PC-3 (cell line): ENCODE measurements around the gene YEATS4. TPM values are rescaled to one million over a fixed set of nuclear protein-coding genes. Genes with fewer than 3 reads are reported as not detected.

ENCODE experiments used
- ATAC-seq: fragments of 200-7000 bp; cut with Tn5 transposase; 2 replicates; pipeline ENCODE4 v1.9.1; 2020; ENCODE audit warnings: mild to moderate bottlenecking, moderate library complexity
- BruUV-seq: library from RNA; stranded (reverse); fragments of 400-500 nt; replicated peaks from 2 replicates; lab custom pipeline; 2021; lab: Mats Ljungman, UMichigan
- CTCF ChIA-PET: fragments of 300-600 bp; sonication (Branson Sonifier 250); formaldehyde crosslinking; loops from one replicate; lab custom pipeline; 2022; ENCODE audit warnings: antibody characterized with exemption; lab: Charles Lee
- POLR2A ChIA-PET: fragments of 300-600 bp; sonication (Branson Sonifier 250); formaldehyde crosslinking; loops from one replicate; lab custom pipeline; 2022; ENCODE audit warnings: antibody characterized with exemption; ENCODE audit not compliant: unreplicated experiment; lab: Charles Lee
- DNase-seq: peaks from one replicate; pipeline ENCODE4 v3.0.0-alpha.2; 2015
- H2AFZ ChIP-seq: fragments of 300-600 bp; sonication (generic); 2 replicates; pipeline ENCODE4 v1.6.0; 2016; ENCODE audit warnings: antibody characterized with exemption, low read length
- H3F3A ChIP-seq: fragments of 300-600 bp; sonication (generic); one replicate; pipeline ENCODE4 v1.6.0; 2017; ENCODE audit warnings: antibody characterized with exemption, low read length, control low read depth, mild to moderate bottlenecking; ENCODE audit not compliant: unreplicated experiment
- H3K27ac ChIP-seq: fragments of 300-600 bp; sonication (generic); 2 replicates; pipeline ENCODE4 v1.5.1; 2016; ENCODE audit warnings: mild to moderate bottlenecking, low read length
- H3K27me3 ChIP-seq: fragments of 300-600 bp; sonication (generic); 2 replicates; pipeline ENCODE4 v1.6.1; 2016; ENCODE audit warnings: low read length, mixed read lengths
- H3K36me3 ChIP-seq: fragments of 300-600 bp; sonication (generic); 2 replicates; pipeline ENCODE4 v1.6.1; 2016; ENCODE audit warnings: low read depth, mixed run types, low read length, mixed read lengths
- H3K4me1 ChIP-seq: fragments of 300-600 bp; sonication (generic); 2 replicates; pipeline ENCODE4 v1.5.1; 2016; ENCODE audit warnings: low read length; ENCODE audit not compliant: insufficient read depth
- H3K4me2 ChIP-seq: fragments of 300-600 bp; sonication (generic); 2 replicates; pipeline ENCODE4 v1.6.0; 2016; ENCODE audit warnings: low read length
- H3K4me3 ChIP-seq: fragments of 300-600 bp; sonication (generic); 2 replicates; pipeline ENCODE4 v1.5.1; 2016; ENCODE audit warnings: mild to moderate bottlenecking, low read length, mixed read lengths
- H3K79me2 ChIP-seq: fragments of 300-600 bp; sonication (generic); 2 replicates; pipeline ENCODE4 v1.6.1; 2017; ENCODE audit warnings: low read length, mixed read lengths
- H3K9ac ChIP-seq: fragments of 300-600 bp; sonication (generic); 2 replicates; pipeline ENCODE4 v1.6.0; 2016; ENCODE audit warnings: mild to moderate bottlenecking, low read length
- H3K9me2 ChIP-seq: fragments of 300-600 bp; sonication (generic); replicated peaks from 2 replicates; pipeline ENCODE4 v1.6.1; 2016; ENCODE audit warnings: mixed run types, low read length, mixed read lengths
- H3K9me3 ChIP-seq: fragments of 300-600 bp; sonication (generic); 2 replicates; pipeline ENCODE4 v1.6.1; 2016; ENCODE audit warnings: low read length, mixed read lengths
- H4K20me1 ChIP-seq: fragments of 300-600 bp; sonication (generic); 2 replicates; pipeline ENCODE4 v1.6.1; 2016; ENCODE audit warnings: low read length, mixed read lengths
- EZH2 ChIP-seq: fragments of 300-600 bp; sonication (generic); IDR thresholded peaks from one replicate; pipeline ENCODE4 v1.6.1; 2017; ENCODE audit warnings: antibody characterized with exemption, mild to moderate bottlenecking, low read length; ENCODE audit not compliant: unreplicated experiment
- EZH2phosphoT487 ChIP-seq: fragments of 300-600 bp; sonication (generic); IDR thresholded peaks from 2 replicates; pipeline ENCODE4 v1.6.1; 2018; ENCODE audit warnings: mild to moderate bottlenecking, antibody characterized with exemption, low read length, borderline replicate concordance
- intact Hi-C: fragments of 100-400 bp; cut with micrococcal nuclease; formaldehyde crosslinking; loops from 2 replicates; pipeline ENCODE4 v1.9.0; 2023
- total RNA-seq: library from RNA; depleted of rRNA; stranded (reverse); fragments of >200 nt; gene quantifications from 2 replicates; pipeline ENCODE4 v1.2.3, GENCODE V29; 2014
- TF ChIP-seq, protein P1 (sequence below): fragments of 300-600 bp; sonication (generic); conservative IDR thresholded peaks from 2 replicates; pipeline ENCODE4 v1.5.1; 2017; ENCODE audit warnings: antibody characterized with exemption, low read depth, mild to moderate bottlenecking, low read length

Gene YEATS4
- total RNA-seq, 1 experiment from 2014 or later = 41.3 TPM

DNA sequence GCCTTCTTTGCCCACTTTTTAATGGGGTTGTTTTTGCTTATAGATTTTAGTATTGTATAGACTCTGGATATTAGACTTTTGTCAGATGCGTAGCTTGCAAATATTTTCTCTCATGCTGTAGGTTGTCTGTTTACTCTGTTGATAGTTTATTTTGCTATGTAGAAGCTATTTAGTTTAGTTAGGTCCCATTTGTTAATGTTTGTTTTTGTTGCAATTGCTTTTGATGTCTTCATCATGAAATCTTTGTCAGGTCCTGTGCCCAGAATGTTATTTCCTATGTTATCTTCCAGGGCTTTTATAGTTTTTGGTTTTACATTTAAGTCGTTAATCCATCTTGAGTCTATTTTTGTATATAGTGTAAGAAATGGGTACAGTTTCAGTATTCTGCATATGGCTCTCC lies 41.3 kb upstream of the YEATS4 start:
- no peak for DNase-seq
- no peak overlapping the region for H3K4me3 ChIP-seq
- intact Hi-C loops = no loop called here
- ChIA-PET POLR2A (no interaction called here), CTCF (no interaction called here)
- no peaks in the 10 kb centered on the region for H3K4me1 ChIP-seq
- no peaks in the 10 kb centered on the region for H3K36me3 ChIP-seq
- H3K9ac ChIP-seq = no peak overlapping the region
- no peak for ATAC-seq
- H3K27ac ChIP-seq = no peak overlapping the region
- no peak overlapping the region for H3K4me2 ChIP-seq
- no peak overlapping the region for H2AFZ ChIP-seq
- H3K9me3 ChIP-seq = no peaks in the 10 kb centered on the region
- H3F3A ChIP-seq = no peaks in the 10 kb centered on the region
- TF ChIP-seq, protein P1, sequence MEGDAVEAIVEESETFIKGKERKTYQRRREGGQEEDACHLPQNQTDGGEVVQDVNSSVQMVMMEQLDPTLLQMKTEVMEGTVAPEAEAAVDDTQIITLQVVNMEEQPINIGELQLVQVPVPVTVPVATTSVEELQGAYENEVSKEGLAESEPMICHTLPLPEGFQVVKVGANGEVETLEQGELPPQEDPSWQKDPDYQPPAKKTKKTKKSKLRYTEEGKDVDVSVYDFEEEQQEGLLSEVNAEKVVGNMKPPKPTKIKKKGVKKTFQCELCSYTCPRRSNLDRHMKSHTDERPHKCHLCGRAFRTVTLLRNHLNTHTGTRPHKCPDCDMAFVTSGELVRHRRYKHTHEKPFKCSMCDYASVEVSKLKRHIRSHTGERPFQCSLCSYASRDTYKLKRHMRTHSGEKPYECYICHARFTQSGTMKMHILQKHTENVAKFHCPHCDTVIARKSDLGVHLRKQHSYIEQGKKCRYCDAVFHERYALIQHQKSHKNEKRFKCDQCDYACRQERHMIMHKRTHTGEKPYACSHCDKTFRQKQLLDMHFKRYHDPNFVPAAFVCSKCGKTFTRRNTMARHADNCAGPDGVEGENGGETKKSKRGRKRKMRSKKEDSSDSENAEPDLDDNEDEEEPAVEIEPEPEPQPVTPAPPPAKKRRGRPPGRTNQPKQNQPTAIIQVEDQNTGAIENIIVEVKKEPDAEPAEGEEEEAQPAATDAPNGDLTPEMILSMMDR = no peak
- TF ChIP-seq EZH2 (no peak), EZH2phosphoT487 (no peak)
- no peaks in the 10 kb centered on the region for H3K79me2 ChIP-seq
- no peaks in the 10 kb centered on the region for H4K20me1 ChIP-seq
- H3K27me3 ChIP-seq = no peaks in the 10 kb centered on the region
- BruUV-seq = no TSS peak
- no peaks in the 10 kb centered on the region for H3K9me2 ChIP-seq

GRCh38 chr12:69321351-69321750 lies 38.2 kb upstream of the YEATS4 start:
- H3K4me1 ChIP-seq = no peaks in the 10 kb centered on the region
- H3F3A ChIP-seq = no peaks in the 10 kb centered on the region
- ATAC-seq = no peak
- no peak overlapping the region for H3K4me3 ChIP-seq
- no peaks in the 10 kb centered on the region for H3K36me3 ChIP-seq
- H3K79me2 ChIP-seq = no peaks in the 10 kb centered on the region
- H4K20me1 ChIP-seq = no peaks in the 10 kb centered on the region
- intact Hi-C loops = no loop called here
- ChIA-PET POLR2A (no interaction called here), CTCF (interaction anchor here (0.6 kb wide), 1 partner anchor 1062 kb away, joined by 3 read pairs; no protein-coding TSS in a partner anchor)
- no peak overlapping the region for H3K27ac ChIP-seq
- H3K9me3 ChIP-seq = no peaks in the 10 kb centered on the region
- no peaks in the 10 kb centered on the region for H3K9me2 ChIP-seq
- no TSS peak for BruUV-seq
- H3K4me2 ChIP-seq = no peak overlapping the region
- H3K9ac ChIP-seq = no peak overlapping the region
- no peak for DNase-seq
- no peak overlapping the region for H2AFZ ChIP-seq
- TF ChIP-seq EZH2phosphoT487 (no peak), EZH2 (no peak)
- TF ChIP-seq, protein P1 = no peak
- no peaks in the 10 kb centered on the region for H3K27me3 ChIP-seq

- TF ChIP-seq, protein P1 = no peak
- TF ChIP-seq EZH2 (no peak), EZH2phosphoT487 (no peak)
- POLR2A ChIA-PET = no interaction called here
- H3K27ac ChIP-seq = no peak overlapping the region
- H3K4me3 ChIP-seq = no peak overlapping the region
- H4K20me1 ChIP-seq = no peaks in the 10 kb centered on the region
- no peaks in the 10 kb centered on the region for H3K27me3 ChIP-seq
- ATAC-seq (no peak), DNase-seq (no peak)
- no peaks in the 10 kb centered on the region for H3K79me2 ChIP-seq
- no peak overlapping the region for H3K4me2 ChIP-seq
- no peak overlapping the region for H2AFZ ChIP-seq
- CTCF ChIA-PET = interaction anchor here (0.6 kb wide), 1 partner anchor 441 kb away, joined by 3 read pairs; no protein-coding TSS in a partner anchor
- peaks cover 4% of the 10 kb centered on the region; the same call in 1 of the 2 replicates for H3K4me1 ChIP-seq
- no peak overlapping the region for H3K9ac ChIP-seq
- H3K9me3 ChIP-seq = no peaks in the 10 kb centered on the region
- no peaks in the 10 kb centered on the region for H3K9me2 ChIP-seq
- no peaks in the 10 kb centered on the region for H3K36me3 ChIP-seq
- BruUV-seq = no TSS peak
- no peaks in the 10 kb centered on the region for H3F3A ChIP-seq
- intact Hi-C loops = no loop called here
These were observed 34.6 kb upstream of the YEATS4 start for GRCh38 chr12:69324797-69325466.
